H4 (cell line): ENCODE results near the gene MRC2. TPM values are rescaled to one million over a fixed set of nuclear protein-coding genes. Genes with fewer than 3 reads are reported as not detected.

ENCODE experiments used
- DNase-seq: peaks from one replicate; pipeline ENCODE4 v3.0.0-alpha.2; 2015; ENCODE audit warnings: low spot score
- total RNA-seq: library from RNA; depleted of rRNA; stranded (reverse); fragments of >200 nt; shearing (Covaris generic); gene quantifications from 2 replicates; pipeline ENCODE4 v1.2.3, GENCODE V29; 2014

The MRC2 gene
- total RNA-seq, 1 experiment from 2014 or later = 73.3 TPM

DNA sequence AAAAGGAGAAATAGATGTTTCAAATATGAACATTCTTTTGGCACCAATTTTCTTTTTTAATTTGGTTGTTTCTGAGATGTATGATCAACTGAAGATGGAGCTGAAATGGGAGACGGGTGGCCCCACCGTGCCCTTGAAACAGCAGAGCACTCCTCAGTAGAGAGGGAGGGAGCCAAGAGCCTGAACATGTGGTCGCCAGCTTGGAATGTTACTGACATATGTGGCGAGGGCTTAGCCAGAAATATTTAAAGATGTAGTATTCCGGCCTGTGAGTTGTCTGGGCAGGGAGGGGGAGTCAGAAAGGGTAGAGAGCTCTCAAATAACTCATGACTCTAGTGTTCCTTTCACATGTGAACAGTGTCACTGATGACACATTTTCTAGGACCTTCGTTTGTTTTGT, 13.3 kb upstream of the MRC2 start:
- DNase-seq = peak; percentile 10

DNA sequence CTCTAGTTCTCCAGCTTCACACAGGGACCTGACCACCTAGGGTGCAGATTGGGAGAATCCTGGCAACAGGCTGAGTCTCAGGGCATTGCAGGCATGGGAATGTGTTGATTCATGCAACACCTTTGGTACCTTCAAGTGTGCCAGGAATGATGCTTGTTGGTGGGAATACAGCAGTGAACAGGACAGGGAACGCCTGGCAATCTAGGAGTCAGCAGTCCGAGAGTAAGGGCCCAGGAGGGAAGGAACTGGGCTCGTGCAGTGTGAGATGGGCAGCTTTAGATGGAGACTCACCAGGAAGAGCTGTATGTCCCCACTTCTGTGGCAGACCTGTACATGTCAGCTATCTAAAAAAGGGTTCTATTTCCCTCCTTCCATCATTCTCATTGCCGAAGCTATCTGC, 12.0 kb upstream of the MRC2 start:
- DNase-seq = no peak

DNA sequence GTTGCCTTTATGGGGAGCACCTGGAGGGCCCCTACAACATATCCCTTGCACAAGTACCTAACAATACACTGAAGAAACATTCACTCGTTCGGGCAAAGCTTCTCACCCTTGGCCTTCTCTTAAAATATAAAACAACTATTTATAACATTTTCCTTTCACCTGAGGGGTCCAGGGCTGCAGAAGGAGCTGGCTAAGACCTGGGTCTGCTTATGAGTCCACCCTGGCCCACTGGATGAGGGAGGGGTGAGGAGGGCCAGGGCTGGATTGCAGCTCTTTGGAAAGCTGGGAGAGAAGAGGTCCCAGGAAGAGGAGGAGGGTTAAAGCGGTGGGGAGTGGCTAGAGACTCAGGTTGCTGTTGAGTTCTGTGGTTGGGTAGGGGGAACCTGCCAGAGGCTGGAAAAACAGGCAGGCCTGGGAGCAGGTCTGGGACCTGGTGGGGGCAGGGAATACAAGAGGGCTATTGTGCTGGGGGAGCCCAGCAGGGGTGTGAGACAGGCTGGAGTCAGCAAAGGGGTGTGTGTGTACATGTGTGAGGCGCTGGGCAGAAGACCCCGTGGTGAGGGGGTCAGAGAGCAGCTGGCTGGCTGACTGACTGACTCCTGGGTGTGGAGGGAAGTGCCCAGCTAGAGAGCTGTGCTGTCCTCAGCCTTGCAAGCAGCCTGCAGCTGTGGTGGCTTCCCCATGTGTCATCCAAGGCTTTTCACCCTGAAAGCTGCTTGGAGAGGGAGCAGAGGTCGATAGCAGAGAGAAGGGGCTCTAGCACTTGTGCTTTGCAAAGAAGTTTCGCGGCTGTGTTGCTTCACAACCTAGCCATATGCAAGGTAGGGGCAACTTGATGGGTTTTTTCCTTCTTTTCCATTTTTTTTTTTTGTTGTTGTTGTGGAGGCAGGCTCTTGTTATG, 10.2 kb upstream of the MRC2 start:
- DNase-seq = no peak

- no peak for DNase-seq
Observed at GRCh38 chr17:62617894-62618472, 9.5 kb upstream of the MRC2 start.

DNA sequence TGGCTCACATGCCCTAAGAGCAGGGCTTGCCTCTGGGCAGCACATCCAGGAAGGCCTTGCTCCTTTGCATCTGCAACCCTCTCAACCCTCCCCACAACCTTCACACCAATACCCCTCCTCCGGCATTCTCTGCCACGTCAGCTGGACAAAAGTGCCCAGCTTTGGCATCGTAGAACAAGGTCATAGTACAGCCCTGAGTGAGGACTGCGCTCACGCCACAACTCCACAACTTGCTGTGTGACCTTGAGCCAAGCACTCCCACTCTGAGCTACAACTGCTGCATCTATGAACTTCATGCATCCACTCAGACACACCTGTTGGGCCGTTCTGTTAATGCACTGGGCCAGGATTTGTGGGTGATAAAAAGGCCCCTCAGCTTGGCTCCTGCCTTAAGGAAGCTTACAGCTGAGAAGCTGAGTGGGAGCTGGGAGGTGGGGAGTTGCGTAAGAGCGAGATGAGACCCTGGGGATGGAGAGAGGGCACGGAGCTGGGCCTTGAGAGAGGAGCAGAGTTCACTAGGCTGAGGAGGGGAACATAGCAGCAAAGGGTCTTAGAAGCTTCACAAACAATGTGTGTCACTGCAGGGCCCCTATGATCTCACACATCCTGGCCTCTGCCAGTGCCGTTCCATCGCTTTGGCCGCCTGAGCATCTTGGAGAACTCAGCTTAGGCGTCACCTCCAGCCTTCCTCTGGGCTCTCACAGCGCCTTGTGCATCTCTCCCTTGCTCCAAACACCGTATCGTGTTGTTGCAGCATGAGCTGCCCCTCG, 8.6 kb upstream of the MRC2 start:
- DNase-seq = no peak

DNA sequence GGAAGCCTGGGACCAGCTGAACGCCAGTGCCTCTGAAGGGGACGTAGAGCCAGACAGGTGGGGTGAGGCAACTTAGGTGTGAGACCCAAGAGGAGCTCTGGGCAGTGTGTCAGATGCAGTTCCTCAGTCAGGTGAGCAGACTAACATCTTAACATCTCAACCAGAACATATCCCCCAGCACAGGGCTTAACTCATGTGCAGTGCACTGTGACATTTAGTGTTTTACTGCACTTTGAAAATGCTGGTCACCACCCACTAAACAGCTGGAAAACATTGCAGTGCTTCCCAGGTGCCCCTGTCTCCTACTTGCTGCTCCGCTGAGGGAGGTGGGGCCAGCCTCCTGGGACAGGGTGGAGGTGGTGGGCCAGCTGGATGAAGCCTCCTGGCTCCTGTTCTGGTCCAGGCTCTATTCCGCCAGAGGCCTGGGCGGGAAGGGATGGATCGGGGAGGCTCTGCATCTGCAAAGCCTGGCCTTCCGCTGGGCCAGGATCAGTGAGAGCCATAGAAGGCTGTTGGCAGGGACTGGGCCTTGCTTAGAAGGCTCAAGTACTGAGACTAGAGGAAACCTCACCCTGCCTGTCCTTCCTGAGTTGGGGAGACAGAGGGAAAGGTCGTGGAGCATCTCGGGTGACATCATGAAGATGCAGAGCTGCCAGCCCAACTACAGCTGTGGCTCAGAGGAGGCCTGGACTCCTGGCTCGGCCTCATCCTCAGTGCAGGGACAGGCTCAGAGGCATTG, 7.9 kb upstream of the MRC2 start:
- no peak for DNase-seq

- DNase-seq = no peak
Observed at GRCh38 chr17:62621223-62621622, 6.2 kb upstream of the MRC2 start.

GRCh38 chr17:62625184-62625869, 2.1 kb upstream of the MRC2 start:
- no peak for DNase-seq

DNA sequence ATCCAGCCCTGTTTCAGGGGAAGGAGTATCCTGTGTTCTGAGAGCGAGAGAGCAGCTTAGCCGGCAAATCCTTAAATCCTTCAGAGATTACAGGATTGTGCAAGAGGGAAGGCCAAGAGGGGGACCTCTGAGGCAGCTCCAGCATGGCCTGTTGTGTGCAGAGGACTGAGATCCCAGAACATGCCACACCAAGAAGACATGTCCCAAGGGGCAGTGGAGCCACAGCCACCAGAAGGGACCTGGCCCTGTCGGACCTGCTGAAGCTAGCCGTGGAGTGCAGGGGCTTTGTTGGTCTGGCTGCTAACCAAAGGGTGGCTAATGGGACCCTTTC, 1.6 kb upstream of the MRC2 start:
- DNase-seq = no peak

- DNase-seq = peak; percentile 60
Observed at GRCh38 chr17:62626719-62627218, 701 bp upstream of the MRC2 start.

DNA sequence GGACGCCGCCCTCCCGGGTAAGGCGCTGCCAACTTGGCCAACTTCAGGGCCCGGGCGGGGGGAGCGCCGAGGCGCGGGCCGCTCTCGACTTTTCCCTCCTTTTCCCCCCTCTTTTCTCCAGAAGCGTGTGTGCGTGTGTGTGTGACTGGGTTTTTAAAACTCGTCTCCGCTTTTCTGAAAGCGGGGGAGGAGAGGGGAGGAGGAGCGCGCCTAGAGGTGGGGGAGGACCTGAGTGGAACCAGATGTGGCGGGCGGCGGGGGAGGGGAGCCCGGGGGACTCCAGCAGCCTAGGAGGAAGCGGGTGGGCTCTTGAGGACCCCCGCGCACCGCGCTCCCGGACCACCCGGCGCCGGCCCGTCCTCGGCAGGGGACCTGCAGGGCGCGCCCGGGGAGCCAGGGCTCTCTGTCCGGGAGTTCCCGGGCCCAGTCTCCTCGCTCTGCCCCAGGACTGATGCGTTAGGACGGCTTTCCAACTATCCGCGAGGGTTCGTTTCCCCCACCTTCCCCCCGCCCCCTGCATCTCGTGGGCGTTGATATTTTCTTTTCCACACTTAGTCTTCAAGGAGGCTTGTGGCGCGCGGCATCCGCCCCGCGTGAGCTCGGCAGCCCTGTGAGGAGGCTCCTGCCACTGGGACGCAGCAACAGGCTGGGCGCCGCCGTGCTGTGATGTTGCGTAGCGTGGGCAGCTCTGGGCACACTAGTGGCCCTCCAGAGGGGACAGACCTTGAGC, 599 bp downstream of the MRC2 start:
- DNase-seq = peak; percentile 60

- peak; percentile 36 for DNase-seq
Observed at GRCh38 chr17:62628831-62629555, 1.5 kb downstream of the MRC2 start.

GRCh38 chr17:62629556-62630364, 2.3 kb downstream of the MRC2 start:
- no peak for DNase-seq

DNA sequence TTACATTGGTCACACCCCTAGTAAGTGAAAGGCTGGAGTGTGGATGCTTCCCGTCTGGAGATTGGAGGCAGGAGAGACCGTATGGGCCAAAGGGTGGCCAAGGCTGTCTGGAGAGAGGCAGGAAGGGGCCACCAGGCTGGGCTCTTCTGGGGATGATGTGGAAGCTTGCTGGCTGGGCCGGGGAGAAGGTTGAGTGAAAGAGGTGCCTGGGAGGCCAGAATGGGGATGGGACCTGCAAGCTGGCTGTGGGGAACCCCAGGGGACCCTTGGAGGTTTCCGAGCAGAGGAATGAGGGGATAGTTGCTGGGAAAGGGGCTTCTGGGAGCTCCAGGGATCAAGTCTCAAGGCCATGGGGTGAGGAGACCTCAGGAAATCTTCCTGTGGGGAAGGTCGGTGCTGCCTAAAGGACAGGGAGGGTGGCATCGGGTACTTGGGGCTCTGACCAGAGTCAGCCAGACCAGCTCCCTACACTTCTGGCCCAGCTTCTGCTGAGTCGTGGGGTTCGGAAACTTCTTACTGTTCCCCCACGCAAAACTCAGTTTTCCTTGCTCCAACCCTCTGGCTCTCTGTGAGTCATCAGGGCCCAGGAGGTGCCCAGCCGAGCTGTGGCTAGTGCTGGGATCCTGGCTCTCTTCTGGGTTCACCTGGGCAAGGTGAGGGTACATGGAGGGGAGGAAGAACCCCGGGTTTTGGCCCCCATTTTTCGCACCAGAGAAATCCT, 3.1 kb downstream of the MRC2 start:
- no peak for DNase-seq

DNA sequence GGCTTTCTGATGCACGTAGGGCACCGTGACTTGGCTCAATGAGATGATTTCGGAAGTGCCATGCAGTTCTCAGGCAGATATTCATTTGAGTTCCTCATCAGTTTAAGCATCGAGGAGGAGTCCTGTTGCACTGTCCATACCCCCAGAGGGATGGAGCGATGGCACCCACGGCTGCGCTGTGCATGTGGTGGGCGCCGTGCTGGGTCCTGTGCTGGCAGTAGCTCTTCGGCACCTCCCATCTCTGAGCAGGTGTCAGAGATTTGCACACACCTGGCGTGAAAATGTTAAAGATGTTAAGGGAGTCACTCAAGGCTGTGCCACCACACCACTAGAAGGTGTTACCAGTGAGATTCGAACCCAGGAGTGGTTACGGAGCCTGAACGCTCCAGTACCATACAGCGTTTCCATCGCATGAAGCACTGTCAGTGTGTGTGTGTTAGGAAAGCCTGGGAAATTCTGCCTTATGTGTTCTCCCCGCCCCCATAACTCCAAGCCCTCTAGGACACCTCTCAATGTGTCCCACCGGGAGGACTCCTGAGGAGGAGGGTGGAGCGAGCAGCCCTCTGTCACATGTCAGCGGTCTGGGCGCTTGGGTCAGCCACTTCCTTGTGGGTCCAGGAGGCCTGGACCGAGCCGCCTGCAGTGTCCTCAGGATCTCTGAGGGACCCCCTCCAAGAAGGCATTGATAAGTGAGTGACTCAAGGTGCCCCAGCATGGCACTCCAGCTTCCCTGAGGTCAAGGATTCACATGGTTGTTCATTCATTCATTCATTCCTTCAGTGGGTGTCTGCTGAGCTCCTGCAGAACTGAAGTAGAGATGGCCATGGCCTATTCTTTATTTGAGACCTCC, 3.8 kb downstream of the MRC2 start:
- DNase-seq = no peak

DNA sequence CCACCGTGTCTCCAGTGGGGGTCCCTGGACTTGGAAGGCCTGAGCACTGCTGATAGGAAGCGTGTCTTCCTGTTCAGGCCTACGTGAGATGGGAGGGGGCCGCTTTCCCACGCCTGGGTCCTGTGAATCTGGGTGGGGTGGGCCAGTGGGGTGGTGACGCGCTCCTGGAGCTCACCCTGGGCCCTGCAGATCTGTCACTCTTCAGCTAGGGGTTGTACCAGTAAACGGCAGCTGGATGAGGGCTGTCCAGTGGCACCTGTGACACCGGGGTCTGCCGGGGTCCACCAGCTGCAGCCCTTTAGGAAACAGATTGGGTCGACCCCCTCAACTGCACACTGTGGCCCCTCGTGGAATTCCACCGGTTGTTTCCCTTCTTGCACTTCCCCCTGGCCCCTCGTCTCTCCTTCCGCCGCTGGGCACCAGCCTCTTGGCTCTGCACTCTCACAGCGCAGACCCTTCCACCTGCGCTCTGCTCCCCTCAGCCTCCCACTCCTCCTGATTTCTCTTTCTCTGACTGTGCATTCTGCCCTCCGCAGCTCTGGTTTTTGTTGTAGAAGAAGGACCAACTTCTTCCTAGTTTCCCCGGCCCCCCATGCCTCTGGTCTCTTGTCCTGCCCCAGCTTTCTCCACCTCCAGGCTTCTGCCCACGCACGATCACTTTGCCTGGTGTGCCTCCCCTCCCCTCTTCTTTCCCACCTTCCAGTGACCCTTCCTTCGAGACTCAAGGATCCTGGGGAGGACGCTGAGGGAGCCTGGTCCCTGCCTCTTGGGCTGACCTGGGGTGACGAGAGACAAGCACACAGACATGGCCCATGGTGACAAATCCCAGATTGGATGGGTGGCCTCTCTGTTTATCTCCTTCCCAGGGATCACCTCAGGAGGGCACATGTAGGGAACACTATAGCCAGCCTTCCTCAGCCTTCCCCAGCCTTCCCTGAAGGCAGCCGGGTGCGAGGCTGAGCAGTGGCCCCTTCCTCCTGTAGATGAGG, 4.8 kb downstream of the MRC2 start:
- no peak for DNase-seq
